Measurements from ENCODE around the gene AMER2. TPM values are rescaled to one million over a fixed set of nuclear protein-coding genes. Genes with fewer than 3 reads are reported as not detected.

AMER2 gene
- total and polyA plus RNA-seq, 2 donors from 2014 or later, result 0.06 TPM; not detected in 1

GRCh38 chr13:25192936-25193335 lies 20.8 kb upstream of the AMER2 start:
- no peak overlapping the region for H3K4me3 ChIP-seq (ENCODE audit: low read length in 3 of 3)
- FAIRE-seq, result no peak
- H3K27ac ChIP-seq (ENCODE audit: low read depth in 2 of 2, low read length in 2 of 2), result no peak overlapping the region
- H3K9ac ChIP-seq (ENCODE audit: low read length in 3 of 3), result no peak overlapping the region
- TF ChIP-seq, protein P1, sequence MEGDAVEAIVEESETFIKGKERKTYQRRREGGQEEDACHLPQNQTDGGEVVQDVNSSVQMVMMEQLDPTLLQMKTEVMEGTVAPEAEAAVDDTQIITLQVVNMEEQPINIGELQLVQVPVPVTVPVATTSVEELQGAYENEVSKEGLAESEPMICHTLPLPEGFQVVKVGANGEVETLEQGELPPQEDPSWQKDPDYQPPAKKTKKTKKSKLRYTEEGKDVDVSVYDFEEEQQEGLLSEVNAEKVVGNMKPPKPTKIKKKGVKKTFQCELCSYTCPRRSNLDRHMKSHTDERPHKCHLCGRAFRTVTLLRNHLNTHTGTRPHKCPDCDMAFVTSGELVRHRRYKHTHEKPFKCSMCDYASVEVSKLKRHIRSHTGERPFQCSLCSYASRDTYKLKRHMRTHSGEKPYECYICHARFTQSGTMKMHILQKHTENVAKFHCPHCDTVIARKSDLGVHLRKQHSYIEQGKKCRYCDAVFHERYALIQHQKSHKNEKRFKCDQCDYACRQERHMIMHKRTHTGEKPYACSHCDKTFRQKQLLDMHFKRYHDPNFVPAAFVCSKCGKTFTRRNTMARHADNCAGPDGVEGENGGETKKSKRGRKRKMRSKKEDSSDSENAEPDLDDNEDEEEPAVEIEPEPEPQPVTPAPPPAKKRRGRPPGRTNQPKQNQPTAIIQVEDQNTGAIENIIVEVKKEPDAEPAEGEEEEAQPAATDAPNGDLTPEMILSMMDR (IDR thresholded peaks at IDR 0.05; ENCODE audit: borderline replicate concordance, extremely low read depth, insufficient read depth), result no peak
- no peaks in the 10 kb centered on the region for H3K36me3 ChIP-seq (ENCODE audit: control insufficient read depth in 2 of 3, insufficient read depth in 3 of 3, low read length in 3 of 3)
- peaks cover 0 to 6% (median 0%) of the 10 kb centered on the region in 3 donors for H3K9me3 ChIP-seq (ENCODE audit: control insufficient read depth in 2 of 3, insufficient read depth in 1 of 3, low read length in 3 of 3)
- intact Hi-C loops (cut with DNase I), result no loop called here
- H3K27me3 ChIP-seq (ENCODE audit: control insufficient read depth, insufficient read depth, low read length), result no peaks in the 10 kb centered on the region
- no peaks in the 10 kb centered on the region for H3K4me1 ChIP-seq (ENCODE audit: control insufficient read depth in 2 of 3, insufficient read depth in 2 of 3, low read depth in 1 of 3, low read length in 3 of 3)
- DNase-seq, result no peak

GRCh38 chr13:25192489-25192888 lies 20.4 kb upstream of the AMER2 start:
- peaks cover 0 to 6% (median 0%) of the 10 kb centered on the region in 3 donors for H3K9me3 ChIP-seq (ENCODE audit: control insufficient read depth in 2 of 3, insufficient read depth in 1 of 3, low read length in 3 of 3)
- H3K36me3 ChIP-seq (ENCODE audit: control insufficient read depth in 2 of 3, insufficient read depth in 3 of 3, low read length in 3 of 3), result no peaks in the 10 kb centered on the region
- no peak overlapping the region for H3K27ac ChIP-seq (ENCODE audit: low read depth in 2 of 2, low read length in 2 of 2)
- H3K4me1 ChIP-seq (ENCODE audit: control insufficient read depth in 2 of 3, insufficient read depth in 2 of 3, low read depth in 1 of 3, low read length in 3 of 3), result no peaks in the 10 kb centered on the region
- DNase-seq (no peak), FAIRE-seq (no peak)
- TF ChIP-seq, protein P1 (IDR thresholded peaks at IDR 0.05; ENCODE audit: borderline replicate concordance, extremely low read depth, insufficient read depth), result no peak
- intact Hi-C loops (cut with DNase I), result no loop called here
- H3K9ac ChIP-seq (ENCODE audit: low read length in 3 of 3), result no peak overlapping the region
- no peak overlapping the region for H3K4me3 ChIP-seq (ENCODE audit: low read length in 3 of 3)
- no peaks in the 10 kb centered on the region for H3K27me3 ChIP-seq (ENCODE audit: control insufficient read depth, insufficient read depth, low read length)

DNA sequence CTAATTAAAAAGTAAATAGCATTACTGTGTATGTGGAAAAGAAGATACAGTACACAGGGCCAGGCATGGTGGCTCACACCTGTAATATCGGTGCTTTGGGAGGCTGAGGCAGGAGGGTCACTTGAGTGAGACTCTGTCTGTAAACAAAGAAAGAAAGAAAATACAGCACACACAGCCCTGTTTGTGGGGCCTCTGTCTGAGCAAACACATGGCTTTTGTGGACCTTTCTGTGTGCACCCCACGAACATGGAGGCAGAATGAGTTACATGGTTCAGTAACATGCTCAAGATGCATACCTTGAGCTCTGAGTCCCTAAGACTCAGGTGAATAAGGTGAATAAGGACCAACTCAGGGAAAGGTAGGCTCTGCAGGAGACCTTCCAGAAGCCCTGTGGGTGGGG lies 20.0 kb upstream of the AMER2 start:
- TF ChIP-seq, protein P1 (IDR thresholded peaks at IDR 0.05; ENCODE audit: borderline replicate concordance, extremely low read depth, insufficient read depth), result no peak
- intact Hi-C loops (cut with DNase I), result no loop called here
- no peaks in the 10 kb centered on the region for H3K27me3 ChIP-seq (ENCODE audit: control insufficient read depth, insufficient read depth, low read length)
- H3K9ac ChIP-seq (ENCODE audit: low read length in 3 of 3), result no peak overlapping the region
- no peaks in the 10 kb centered on the region for H3K36me3 ChIP-seq (ENCODE audit: control insufficient read depth in 2 of 3, insufficient read depth in 3 of 3, low read length in 3 of 3)
- peaks cover 0 to 6% (median 0%) of the 10 kb centered on the region in 3 donors for H3K9me3 ChIP-seq (ENCODE audit: control insufficient read depth in 2 of 3, insufficient read depth in 1 of 3, low read length in 3 of 3)
- no peak overlapping the region for H3K27ac ChIP-seq (ENCODE audit: low read depth in 2 of 2, low read length in 2 of 2)
- no peaks in the 10 kb centered on the region for H3K4me1 ChIP-seq (ENCODE audit: control insufficient read depth in 2 of 3, insufficient read depth in 2 of 3, low read depth in 1 of 3, low read length in 3 of 3)
- H3K4me3 ChIP-seq (ENCODE audit: low read length in 3 of 3), result no peak overlapping the region
- no peak for DNase-seq
- FAIRE-seq, result no peak

DNA sequence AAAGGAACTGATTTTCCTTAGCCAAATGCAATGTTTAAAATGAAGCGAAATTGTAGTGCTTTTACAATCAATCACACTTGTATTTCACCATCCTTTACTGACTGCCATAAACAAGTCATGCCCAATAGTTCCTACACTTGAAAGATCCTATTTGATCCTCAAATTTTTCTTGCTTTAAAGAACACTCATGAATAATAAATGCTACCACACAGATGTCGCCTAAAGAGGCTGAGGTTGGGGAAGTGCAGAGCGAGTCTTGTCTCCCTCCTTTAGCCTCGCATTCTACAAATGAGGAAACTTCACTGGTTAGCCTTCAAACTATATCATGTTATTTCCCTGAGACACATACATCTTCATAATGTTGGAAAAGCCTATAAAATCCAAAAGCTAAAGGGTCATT lies 18.7 kb upstream of the AMER2 start:
- Histone ChIP-seq H3K4me1 (ENCODE audit: control insufficient read depth in 2 of 3, insufficient read depth in 2 of 3, low read depth in 1 of 3, low read length in 3 of 3) (no peaks in the 10 kb centered on the region), H3K9me3 (ENCODE audit: control insufficient read depth in 2 of 3, insufficient read depth in 1 of 3, low read length in 3 of 3) (peaks cover 0 to 6% (median 0%) of the 10 kb centered on the region in 3 donors), H3K36me3 (ENCODE audit: control insufficient read depth in 2 of 3, insufficient read depth in 3 of 3, low read length in 3 of 3) (no peaks in the 10 kb centered on the region), H3K4me3 (ENCODE audit: low read length in 3 of 3) (no peak overlapping the region), H3K27ac (ENCODE audit: low read depth in 2 of 2, low read length in 2 of 2) (no peak overlapping the region), H3K27me3 (ENCODE audit: control insufficient read depth, insufficient read depth, low read length) (no peaks in the 10 kb centered on the region), H3K9ac (ENCODE audit: low read length in 3 of 3) (no peak overlapping the region)
- FAIRE-seq (no peak), DNase-seq (no peak)
- intact Hi-C loops (cut with DNase I), result no loop called here
- TF ChIP-seq, protein P1 (IDR thresholded peaks at IDR 0.05; ENCODE audit: borderline replicate concordance, extremely low read depth, insufficient read depth), result no peak
